ENCODE measurements around the gene MYH9.

MYH9 gene

DNA sequence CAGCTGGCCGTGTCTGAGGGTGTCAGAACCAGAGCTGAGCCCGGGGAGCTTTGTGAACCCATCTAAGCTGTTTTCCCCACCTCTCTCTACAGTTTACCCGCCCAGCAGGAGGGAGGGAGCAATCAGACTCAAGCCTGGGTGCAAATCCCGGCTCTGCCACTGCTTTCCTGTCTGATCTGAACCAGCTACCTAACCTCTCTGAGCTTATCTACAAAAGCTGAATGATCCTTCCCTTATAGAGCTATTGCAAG, 148.7 kb downstream of the MYH9 start:
- no peak for DNase-seq

DNA sequence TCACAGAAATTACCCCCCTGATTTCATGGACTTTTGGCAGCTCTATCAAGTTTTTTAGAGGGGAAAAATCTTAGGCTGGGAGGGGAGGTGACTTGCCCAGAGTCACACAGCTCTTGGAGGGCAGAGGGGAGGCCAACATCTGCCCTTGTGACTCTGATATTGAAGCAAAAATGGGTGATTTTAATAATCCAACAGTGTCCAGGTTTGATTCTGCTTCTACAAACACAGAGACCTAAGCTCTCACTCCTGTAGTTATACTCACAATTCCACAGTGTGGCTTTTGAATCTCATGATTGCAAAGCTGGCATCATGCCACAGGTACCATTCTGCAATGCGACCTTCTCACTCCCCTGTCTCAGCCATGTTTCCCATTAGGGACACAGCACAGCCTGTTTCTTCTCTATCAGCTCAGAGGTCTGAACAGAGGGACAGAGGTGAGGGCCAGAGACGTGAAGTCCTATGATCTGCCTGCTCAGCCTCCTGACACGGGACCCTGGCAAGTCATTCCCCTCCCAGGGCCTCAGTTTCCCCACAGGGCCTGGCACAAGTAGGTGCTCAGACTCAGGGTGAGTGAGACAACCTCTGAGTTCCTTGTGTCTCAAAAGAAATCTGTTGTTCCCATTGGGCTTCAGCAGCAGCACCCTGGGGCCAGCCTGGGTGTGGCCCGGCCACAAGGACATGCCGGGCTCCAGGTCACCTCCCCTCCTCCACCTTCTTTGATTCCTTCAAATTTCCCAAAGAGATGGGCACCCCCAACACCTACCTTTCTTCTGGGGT, 149.2 kb downstream of the MYH9 start:
- DNase-seq = no peak

DNA sequence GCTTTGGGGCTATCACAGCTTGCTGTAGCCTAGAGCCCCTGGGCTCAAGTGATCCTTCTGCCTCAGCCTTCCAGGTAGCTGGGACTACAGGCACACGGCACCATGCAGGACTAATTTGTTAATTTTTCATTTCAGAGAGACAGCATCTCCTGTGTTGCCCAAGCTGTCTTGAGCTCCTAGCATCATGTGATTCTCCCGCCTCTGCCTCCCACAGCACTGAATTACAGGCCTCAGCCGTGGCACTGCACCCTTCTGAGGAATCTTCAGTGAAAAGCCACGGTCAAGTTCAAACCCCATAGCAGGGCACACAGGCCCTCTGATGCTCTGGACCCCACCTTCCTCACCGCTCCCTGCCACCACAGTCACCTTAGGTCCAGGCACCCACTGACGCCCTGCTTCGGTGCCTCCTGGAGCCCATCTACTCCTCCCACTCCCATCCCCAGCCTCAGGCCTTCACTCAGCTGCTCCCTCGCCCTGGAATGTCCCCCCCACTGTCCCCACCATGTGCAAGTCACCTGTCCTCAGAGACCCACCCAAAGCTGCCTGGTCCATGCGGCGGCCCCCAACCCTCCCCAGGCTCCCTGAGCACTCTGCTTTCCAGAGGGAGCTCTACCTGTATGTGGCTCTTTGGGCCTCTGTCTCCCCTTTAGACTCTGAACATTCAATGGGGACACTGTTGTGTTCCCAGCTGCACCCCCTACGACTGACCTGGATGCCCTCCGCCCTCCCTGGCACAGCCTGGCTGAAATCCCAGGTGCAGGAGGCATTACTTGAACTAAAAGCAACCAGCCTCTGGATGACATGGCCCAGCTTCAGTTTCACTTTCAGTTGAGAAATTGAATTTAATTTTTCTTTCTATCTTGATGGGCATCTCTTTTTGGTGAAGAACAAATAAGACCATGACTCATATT, 150.1 kb downstream of the MYH9 start:
- DNase-seq = no peak

DNA sequence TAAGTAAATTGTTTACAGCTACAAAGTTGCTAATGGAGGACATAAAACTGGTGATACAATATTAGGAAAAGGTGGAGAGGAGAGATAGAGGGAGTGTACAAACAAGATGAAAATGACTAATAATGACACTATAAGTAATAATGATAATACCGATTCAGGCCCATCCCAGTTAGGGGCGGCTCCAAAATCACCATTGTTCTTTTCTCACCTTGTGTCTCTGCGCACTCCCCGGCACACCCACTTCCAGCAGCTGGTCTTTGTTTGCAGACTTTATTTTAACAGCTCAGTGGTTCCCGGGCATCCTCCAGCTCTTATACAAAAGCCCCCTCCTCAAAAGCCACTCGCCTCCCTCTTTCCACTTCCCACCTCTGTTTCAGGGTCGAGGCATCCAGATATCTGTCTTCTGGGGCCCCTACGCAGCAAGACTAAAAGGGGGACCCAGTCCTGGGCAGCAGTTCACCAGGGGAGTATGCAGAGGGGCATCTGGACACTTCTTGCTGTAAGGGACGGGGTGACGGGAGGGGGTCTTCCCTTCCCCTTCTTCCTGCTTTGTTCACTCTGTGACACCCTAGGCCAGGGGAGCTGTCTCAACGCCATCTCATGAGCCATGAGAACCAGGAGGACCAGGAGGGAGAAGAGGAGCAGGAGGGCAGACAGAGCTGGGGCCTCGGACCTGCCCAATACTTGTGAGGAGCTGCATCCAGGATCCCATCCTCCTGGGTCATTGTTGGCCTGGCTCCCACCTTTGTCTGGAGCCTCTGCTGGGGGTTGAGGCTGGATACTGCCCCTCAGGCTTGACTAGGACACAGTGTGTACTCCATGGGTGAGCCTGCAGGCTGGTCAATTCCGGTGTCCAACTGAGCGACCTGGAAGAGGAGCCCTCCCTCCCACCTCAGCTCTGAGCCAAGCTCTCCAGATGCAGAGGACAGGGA, 151.1 kb downstream of the MYH9 start:
- no peak for DNase-seq

DNA sequence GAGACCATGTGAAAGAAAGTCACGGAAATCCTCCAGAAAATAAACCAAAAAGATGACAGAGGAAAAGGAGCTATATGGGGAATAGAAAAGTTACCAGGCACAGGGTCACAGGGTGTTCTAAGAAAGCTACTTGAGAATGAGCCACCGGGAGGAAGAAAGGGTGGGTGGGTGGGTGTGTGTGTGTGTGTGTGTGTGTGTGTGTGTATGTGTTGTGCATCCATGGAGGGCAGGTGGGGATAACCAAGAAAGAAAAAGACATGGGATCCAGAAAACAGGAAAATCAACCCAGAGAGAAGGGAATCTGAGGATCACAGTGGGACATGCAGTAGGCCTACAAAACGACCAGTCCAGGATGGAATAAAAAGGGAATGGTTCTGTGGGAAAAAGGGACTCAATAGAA, 152.2 kb downstream of the MYH9 start:
- DNase-seq = no peak

DNA sequence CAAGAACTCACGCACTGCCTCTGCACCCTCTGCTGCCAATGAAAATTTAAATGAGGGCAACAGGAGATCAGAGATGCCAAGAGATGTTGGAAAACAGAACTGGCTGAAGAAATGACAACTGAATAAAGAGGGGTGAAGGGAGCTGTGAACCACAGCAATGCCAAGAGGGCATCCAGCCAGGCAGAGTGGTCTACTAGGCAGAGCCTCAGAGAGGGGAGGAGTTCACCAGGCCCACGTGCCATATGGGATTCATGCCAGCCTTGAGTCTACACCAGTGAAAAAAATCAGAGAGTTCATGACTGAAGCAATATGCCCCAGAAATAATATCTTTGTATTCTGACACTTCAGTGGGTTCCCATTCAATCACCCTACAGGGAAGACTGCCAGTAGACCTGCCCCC, 152.8 kb downstream of the MYH9 start:
- no peak for DNase-seq

DNA sequence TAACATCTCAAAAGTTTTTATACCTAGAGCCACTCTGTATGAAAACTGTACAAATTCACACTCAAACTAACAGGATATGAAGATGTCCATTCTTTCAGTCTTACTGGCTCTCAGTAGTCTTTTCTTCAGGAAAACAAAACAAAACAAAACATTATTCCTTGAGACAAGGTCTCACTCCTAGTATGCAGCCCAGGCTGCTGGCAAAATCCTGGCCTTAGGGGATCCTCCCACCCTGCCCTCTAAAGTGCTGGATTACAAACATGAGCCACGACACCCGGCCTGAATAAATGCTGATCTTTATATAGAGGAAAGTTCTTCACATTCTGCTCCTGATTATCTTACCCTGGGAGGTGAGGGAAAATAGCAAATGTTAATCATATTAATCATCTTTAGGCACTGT, 153.6 kb downstream of the MYH9 start:
- DNase-seq = no peak

DNA sequence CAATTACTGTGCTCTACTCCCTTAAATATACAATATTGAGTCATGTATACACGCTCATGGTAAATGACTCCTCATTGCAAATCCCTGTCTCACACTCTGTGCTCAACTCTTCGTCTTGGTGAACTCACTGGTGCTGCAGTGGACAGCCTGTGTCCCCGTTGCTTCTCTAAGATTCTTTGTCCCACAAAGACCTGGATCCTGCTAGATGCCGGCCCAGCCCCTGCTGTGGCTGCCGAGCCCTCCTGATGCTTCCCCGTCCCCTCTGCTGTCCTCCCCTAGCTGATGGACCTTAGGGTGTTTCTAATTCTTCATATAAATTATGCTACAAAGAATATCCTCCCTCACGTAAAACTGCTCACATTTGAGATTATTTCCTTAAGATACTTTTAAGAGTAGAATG, 154.0 kb downstream of the MYH9 start:
- no peak for DNase-seq

DNA sequence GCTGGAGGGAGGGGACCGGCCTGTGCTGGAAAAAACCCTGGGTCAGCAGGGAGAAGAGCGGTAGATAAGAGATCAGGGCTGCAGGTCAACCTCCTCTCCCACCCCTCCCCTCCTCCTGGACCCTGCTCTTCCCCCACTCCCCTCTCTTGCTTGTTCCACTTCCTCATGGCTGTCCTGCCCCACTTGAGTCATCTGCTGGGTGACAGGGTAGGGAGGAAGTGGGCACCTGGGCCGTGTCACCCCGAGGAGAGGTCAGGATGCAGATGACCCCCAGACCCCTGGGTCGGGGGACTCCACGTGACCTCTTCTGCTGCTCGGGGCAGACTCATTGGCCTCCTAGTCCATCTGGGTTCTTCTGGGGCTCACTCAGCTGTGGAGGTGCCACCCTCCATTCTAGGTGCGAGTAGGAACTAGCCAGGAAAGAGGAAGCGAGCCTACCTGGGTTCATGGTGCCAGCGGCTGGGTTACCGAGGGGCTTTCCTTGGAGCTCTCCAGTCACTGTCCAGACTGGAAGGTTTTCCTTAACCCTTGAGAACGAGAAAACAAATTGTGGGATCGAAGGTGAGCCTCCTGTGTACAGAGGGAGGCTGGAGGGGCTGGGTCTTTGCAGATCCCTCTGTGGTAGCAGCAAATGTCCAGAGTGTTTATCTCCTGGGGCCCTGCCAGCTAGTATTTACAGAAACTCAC, 154.9 kb downstream of the MYH9 start:
- no peak for DNase-seq
